GM21423 (cell line): ENCODE data around the gene CAMTA1.
"Not testable (repeated sequence)": the region's sequence is repeated elsewhere in the genome, so short reads cannot be mapped to it uniquely, and the experiment has no call there.

Source experiments
- ATAC-seq: cut with Tn5 transposase; IDR thresholded peaks from one replicate; pipeline ENCODE4 v1.9.1; 2021; ENCODE audit warnings: mild to moderate bottlenecking, moderate library complexity; ENCODE audit not compliant: unreplicated experiment

CAMTA1 gene

DNA sequence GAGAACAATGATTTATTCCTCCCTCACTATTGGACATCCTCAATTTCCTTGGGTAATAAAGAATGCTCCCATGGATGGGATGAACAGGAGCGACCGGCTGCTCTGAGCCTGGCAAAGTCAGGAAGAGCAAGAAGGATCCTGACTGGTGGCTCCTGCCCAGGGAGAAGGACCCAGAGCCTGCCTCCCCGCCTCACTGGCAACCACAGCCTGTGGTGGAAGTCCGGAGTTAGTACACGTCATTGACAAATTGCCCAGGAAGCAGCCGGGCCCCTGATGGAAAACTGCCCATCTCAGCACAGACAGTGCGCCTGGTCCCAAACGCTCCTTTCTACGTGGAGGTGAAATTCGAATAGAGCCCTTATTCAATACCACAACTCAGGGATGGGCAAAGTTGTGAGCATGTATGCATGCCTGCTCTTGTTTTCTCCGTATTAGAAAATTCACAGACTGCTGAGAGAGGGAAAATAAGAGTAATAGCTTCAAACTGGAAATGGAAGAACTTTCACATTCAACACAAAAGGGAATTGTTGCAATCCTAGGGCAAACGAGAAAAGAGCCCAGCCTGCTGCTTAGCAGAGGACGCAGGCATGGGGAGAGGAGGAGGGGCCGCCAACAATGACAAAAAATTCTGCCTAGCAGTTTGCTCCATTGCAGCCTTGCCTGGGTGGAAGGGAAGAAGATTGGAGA is 588.8 kb downstream of the CAMTA1 start:
- no peak for ATAC-seq

DNA sequence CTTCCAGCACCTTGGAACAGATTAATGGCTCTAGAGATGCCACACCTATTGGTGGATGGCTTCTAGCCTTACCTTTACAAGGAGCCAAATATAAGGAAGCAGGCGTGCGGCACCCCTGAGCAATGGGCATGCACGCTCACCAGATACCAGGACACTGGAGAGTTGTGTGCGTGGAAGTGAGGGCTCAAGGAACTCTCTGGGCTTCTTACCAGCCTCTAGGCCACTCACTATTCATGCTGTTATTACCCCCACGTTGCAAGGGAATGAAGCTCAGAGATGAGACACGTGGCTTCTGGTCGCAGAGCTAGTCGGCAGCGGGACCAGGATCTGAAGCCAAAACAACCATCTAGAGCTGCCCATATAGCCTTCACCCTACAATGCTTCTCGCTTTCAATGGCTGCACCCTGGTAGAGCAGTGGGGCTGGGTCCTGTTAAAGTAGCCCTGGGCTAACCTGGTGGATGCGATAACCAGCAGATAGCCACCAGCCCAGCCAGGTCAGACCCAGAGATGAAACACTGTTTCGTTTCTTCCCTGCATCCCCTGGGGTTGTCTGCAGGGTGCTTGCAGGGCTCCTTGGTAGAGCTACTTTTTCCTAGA is 589.4 kb downstream of the CAMTA1 start:
- ATAC-seq = no peak

DNA sequence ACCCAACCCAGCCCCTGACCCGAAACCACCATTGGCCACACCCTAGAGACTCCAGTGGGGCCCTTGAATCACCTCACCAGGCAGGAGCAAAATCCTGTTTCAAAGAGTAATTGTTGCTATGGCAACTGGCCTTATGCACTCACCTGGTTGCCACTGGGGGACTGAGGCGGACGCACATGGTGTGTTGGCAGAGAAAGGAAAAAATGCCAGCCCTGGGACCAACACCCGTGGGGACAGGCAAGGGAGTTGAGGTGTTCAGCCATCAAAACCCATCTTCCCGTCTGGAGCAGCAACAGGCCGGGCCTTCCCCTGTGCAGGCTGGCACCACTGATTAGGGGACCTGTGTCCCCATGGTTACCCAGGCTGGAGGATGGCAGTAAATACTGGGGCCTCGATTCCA is 590.1 kb downstream of the CAMTA1 start:
- no peak for ATAC-seq

DNA sequence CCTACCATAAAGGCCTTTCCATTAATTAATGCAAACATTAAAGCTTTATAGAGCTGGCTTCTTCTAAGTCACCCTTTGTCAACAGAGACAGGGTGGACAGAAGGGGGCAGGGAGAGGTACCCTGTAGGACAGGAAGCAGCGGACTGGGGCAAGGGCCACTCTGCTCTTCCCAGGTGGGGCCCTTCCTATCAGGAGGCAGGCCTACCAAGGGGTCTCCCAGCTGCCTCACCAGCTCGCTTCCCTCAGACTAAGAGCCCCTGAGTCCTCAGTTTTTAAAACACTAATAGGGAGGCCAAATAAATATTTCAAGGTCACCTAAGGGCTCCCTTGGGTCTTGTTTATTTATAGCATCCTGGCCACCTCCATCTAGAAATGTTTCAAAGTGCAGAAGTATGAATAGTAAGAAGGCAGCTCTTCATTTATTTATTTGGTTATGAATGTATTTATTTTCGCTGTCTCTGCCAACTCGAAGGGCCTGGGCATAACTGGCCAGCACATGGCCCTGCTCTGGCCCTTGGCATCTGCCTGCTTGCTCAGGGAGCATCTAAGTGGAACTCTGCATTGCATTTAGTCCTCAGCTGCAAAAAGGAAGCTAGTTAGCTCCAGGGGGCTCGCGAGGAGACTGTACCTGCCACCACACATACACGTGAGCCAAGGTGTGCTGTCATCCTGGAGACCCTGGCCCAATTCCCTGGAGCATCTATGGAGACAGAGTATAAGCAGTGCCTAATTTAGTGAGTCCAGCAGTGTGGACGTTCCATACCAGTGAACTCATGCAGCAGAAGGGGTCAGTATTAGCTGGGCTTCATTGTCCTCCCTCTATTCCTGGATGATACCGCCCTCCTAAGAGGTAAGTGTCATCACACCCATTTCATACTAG is 590.8 kb downstream of the CAMTA1 start:
- ATAC-seq = no peak

DNA sequence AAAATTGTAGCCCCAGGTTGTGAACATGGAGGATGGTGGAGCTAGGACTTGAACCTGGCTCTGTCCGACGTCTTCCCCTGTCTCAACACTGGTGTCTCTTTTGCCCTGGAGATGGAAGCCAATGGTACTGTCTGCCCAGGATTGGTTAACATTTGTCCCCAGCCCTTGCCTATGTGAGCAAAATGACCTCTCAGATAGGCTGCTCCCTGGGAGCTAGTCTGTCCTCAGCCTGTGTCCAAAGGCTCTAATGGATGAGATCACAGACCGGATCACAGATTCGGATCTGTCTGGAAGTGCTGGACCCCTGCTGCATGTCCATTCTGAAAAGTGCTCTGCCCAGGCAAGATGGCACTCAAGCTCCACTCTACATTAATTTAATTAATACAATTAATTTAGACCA is 591.4 kb downstream of the CAMTA1 start:
- ATAC-seq = no peak

DNA sequence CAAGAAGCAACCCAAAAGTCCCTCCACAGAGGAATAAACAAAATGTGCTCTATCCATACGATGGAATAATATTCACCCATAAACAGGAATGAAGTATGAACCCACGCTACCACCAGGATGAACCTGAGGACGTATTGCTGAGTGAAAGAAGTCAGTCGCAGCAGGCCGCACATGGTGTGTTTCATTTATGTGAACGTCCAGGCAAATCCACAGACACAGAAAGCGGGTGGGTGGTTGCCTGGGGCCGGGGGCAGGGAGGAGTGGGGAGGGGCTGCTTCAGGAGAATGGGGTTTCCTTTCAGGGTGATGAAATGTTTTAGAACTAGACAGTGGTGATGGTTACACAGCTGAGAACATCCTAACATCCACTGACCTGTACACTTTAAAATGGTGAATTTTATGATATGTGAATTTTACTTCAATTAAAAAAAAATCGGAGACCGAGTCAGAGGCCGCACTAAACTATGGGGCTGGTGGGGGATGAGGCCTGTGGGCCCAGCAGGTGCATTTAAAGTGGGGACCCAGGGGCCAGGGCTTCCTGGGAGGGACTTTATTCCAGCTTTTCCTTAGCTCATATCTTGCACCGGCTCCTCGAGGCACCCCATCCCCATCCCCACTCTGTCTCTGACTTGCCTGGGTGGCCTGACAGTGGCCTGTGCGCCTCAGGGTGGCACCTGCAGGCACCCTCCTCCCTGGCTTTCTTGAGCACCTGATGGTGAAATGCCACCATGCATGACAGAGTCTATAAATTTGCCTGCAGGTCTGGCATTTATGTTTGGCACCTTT is 593.3 kb downstream of the CAMTA1 start:
- no peak for ATAC-seq

DNA sequence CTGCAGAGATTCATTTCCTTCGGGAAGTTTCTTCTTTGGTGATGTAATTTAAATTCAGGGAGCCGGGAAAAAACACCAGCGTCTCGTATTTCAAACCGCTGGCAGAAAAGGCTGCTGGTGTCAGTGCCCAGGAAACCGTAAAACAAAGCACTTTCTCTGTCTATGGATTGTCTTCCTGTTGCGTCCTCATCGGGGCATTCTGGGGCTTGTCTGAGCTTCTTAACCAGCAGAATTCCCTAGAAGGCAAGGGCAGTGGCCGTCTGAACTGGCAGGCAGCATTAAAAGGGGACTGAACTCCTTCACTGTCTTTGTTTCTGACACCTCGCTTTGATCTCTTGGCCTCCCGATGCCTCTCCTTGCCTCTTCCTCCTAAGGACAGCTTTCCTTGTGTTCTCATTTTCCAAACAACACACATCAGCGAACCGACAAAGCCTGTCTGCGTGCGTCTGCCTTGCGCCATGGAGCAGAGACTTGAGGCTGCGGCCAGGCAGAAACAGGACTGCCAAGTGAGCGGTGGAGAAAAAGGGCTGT is 594.3 kb downstream of the CAMTA1 start:
- no peak for ATAC-seq

DNA sequence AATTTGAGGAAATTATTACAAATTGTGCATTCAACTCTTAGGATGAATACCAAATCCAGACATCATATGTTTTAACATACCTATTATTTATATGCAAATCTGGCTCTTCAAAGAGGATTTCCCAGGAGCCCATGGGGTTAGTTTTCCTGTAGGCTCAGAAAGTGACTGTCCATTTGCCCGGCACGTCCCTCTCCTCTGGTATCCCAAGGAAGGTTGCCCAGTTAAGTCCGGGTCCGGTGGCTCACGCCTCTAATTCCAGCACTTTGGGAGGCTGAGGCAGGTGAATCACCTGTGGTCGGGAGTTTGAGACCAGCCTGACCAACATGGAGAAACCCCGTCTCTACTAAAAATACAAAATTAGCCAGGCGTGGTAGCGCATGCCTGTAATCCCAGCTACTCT is 594.8 kb downstream of the CAMTA1 start:
- ATAC-seq = not testable (repeated sequence)

DNA sequence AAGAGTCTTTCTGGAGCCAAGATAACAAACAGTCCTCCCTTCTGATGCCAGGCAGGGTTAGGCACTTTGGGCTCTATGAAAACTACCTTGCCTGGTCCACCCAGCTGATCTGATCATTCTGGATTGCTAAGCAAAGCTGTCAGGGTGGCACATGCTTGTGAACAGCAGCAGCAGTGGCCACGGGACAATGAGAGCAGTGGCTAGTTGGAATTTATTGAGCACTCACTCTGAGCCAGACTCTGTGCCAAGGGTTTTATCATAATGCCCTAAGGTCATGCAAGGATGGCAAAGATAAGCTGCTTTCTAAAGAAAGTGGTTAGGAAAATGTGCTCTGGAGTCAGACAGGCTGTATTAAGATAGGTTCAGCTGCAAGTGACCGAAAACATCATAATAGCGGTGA is 595.5 kb downstream of the CAMTA1 start:
- ATAC-seq = no peak

DNA sequence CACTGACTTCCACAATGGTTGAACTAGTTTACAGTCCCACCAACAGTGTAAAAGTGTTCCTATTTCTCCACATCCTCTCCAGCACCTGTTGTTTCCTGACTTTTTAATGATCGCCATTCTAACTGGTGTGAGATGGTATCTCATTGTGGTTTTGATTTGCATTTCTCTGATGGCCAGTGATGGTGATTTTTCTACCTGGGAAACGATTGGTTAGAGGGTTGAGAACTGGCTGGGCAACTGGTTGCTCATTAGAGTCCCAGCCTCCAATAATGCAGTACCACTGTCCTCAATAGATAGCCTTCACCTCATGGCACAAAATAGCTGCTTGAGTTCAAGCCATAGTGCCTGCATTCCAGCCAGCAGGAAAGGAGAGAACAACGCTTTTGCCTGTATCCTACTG is 596.5 kb downstream of the CAMTA1 start:
- not testable (repeated sequence) for ATAC-seq

DNA sequence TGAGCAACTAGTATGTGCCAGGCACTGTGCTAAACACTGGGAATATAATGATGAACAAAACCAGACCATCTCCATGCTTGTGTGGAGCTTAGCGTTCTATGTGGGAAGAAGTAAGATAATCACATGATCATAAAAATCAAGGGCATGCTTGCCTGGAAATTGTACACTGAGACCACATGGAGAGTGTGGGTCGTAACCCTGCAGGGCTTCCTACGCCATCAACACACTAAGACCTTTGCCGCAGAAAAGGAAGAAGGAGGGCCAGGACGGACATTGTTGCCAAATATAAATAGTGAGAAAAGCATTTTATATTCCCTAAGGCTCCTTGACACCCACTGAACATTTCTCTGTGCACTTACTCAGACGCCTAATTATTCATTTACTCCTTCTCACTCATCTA is 597.7 kb downstream of the CAMTA1 start:
- no peak for ATAC-seq

DNA sequence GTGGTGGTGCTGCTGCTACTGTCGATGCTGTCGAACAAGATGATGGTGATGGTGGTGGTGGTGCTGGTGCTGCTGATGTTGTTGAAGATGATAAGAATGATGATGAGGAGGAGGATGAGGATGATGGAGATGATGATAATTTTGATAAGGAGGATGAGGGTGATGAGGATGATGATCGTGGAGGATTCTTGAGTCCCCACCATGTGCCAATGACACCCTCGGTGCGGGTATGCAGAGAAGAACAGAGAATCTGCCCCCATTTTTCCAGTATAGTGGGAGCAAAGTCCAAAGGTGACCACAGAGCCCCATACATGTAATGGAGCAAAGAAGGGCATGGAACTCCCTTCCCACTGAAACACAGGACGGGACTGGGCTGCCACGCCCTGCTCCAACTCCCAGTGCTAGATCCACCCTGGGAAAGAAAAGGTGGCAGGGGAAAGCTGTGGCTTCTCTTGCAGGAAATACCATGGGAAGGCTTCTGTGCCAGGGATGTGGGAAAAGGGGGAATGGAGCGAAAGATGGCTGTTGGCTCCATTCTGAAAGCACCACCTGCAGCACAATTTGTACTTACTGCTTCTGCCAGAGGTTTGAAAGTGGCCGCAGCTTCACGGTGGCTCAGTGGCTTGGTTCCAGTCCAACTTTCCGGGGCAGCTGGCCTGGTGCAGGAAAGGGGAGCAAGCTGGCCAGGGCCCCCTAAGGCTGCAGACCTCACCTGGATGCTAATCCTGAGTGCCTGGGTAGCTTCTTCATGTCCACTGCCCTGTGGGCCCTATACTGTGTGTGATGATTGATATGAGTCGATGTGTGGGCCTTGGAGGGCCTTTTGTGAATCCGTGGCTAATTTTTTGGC is 598.6 kb downstream of the CAMTA1 start:
- ATAC-seq = no peak

DNA sequence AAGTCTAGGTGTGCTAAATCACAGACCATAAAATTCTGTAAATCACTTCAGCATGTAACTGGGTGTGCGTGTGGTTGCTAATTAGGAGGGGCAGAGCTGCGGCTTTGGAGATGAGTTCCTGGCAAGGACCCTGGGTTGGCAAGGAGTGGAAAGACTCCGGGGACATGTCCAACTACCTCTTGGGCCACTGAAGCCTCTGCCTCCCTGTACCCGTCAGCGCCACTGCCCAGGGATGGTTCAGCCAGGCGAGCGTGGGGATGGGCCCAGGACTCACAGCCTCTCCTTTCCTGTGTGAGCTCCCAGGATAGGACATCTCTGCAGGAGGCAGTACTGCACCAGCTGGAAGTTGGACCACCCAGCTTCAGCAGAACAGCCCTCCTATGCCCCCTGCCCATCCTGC is 599.4 kb downstream of the CAMTA1 start:
- no peak for ATAC-seq

DNA sequence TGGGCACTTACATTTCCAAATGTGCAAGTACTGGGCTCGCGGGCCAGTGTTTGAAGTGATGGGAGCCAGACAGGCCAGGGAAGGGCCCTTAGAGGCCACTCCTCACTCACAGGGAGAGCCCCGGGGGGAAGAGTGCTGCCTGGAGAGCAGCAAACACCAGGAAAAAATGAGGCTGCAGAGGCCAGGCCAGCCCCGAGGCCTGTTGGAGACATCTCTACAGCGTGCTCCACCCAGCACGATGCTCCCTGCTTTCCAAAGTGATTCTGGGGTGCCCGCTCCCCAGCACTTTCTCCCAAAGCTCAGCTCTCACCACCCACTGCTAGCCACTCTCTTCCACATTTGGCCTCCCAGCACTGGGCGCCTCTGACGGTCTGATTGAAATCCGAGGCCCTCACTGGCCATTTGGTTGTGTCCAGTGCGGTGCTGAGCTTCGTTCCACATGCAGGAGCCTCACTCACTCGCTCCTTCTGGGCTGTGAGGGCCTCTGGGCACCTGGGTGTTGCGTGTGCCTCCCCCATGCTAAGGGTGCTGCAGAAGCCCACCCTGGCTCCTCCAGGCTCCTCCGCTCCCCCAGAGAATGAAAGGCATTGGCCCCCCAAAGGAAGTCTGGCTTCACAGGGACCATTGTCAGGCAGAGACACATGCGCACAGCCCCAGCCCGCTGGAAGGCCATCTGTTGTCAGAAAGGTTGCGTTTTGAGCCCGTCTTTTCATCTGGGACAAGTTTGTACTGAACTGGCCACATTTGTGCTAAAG is 600.4 kb downstream of the CAMTA1 start:
- ATAC-seq = no peak

DNA sequence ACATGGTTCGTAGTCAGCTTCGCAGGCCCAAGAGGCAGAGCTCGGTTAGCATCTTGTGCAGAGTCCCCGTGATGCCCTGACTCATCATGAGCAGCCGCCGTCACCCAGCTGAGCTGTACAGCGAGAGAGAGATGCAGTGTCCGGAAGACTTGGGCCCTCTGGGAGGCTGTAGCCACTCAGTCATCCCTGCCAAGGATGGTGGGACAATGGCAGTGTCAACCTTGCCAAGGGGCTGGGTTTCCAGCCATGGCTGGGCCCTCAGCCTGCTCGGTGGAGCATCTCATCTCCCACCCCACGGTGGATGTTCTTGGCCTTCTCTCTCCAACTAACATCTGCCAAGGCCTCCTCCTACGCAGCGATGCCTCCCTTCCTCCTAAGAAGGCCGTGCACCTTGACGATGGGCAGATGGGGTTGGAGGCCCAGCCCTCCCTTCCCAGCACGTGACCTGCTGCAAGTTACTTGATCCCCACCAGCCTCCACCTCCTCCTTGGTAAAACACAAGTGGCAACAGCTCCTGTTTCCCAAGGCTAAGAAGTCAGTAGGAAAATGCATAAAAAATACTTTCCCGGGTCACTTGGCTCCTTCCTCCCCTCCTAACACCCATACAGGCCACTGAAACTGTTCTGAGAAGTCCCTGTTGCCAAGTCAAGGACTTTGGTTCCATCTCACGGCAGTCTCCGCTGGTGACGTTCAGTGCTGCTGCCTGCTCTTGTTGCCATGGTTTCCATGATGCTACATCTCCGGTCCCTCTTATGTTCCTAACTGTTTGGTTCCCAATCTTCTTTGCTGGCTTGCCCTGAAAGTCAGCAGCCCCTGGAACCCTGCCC is 601.2 kb downstream of the CAMTA1 start:
- ATAC-seq = no peak

DNA sequence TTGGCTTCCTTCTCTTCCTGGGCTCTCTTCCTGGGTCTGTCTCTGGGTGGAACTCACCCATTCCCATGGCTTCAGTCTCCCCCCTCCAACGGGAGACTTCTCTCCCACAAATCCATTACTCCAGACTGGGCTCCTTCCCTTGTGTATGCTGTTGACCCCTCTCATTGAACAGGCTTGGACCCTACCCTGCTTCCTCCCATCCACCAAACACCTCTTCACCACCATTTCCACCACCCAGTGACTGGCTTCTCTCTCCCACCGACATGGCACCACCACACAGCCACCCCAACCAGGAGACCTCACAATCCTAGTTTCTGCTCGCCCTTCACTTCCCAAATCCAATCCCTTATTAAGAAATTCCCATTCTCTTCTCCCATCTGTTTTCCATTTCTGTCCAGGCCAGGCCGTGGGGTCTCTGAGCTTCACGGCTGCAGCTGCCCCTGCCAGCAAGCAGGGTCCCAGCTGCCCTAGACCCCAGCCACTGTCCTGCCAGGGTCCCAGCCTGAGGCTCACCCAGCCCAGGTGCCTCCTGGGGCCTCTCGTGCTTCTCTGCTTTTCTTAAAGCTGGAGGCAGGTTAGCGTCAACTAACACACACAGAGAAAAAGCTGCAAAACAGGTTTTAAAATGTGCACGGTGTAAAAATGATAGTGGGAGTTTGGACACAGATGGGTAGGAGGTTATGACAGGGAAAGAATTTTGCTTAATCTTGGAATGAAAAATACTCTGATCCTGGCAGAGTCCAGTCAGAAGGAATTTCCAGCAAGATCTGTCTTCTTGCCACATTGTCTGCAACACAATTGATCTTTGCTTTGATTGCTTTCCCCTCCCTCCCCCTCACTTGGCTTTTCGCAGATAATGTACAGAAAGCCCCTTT is 602.0 kb downstream of the CAMTA1 start:
- no peak for ATAC-seq

DNA sequence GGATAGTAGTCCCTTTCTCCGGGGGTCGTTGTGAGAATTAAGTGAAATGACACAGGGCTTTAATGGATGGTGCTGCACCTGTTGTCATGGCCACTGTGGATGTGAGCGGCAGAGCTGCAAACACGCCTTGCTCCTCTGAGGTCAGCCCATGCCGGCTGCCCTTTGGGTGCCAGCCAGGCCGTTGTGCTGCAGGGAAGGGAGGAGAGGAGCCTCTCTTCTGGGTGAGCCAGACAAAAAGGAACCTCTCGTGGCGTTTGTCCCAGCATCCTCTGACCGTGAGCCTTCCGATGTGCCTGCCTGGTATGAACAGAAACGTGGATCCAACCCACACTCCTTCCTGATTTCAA is 602.9 kb downstream of the CAMTA1 start:
- ATAC-seq = no peak
